ENCODE data around the gene CYP3A7. TPM values are rescaled to one million over a fixed set of nuclear protein-coding genes. Genes with fewer than 3 reads are reported as not detected.

Gene CYP3A7
- total and polyA plus RNA-seq, 2 of the 4 experiments (the other 2 are of a cell fraction), result not detected

GRCh38 chr7:99731638-99732374 is 3.2 kb downstream of the CYP3A7 start:
- TF ChIP-seq BHLHE40 (IDR thresholded peaks at IDR 0.05; ENCODE audit: low read depth, low read length) (no peak), POLR2A (IDR thresholded peaks at IDR 0.05; ENCODE audit: low read depth, low read length) (no peak), MAZ (IDR thresholded peaks at IDR 0.05; ENCODE audit: borderline replicate concordance, low read depth, low read length) (no peak), MAFK (IDR thresholded peaks at IDR 0.05; ENCODE audit: low read depth, low read length) (no peak), SMC3 (IDR thresholded peaks at IDR 0.05; ENCODE audit: low read depth, low read length) (no peak), CEBPB (IDR thresholded peaks at IDR 0.05; ENCODE audit: low read depth, low read length) (no peak), NFE2L2 (IDR thresholded peaks at IDR 0.05; ENCODE audit: low read depth, low read length) (no peak), CTCF (conservative IDR thresholded peaks at IDR 0.05; ENCODE audit: low read depth, low read length) (no peak), FOS (IDR thresholded peaks at IDR 0.05; ENCODE audit: low read depth, low read length) (no peak), ELK1 (IDR thresholded peaks at IDR 0.05; ENCODE audit: borderline replicate concordance, low read depth, low read length) (no peak), RFX5 (IDR thresholded peaks at IDR 0.05; ENCODE audit: low read depth, low read length) (no peak), RAD21 (IDR thresholded peaks at IDR 0.05; ENCODE audit: low read length) (no peak), USF2 (IDR thresholded peaks at IDR 0.05; ENCODE audit: low read depth, low read length) (no peak)
- H3K4ac ChIP-seq (ENCODE audit: low read depth, low read length), result no peak overlapping the region
- H3K9me3 ChIP-seq (ENCODE audit: control insufficient read depth, insufficient read depth, low read length), result no peaks in the 10 kb centered on the region
- no peaks in the 10 kb centered on the region for H3K36me3 ChIP-seq (ENCODE audit: control insufficient read depth, insufficient read depth, low read length)
- POLR2A ChIA-PET (ENCODE audit: unreplicated experiment), result no interaction called here
- H4K5ac ChIP-seq (ENCODE audit: low read depth, low read length), result no peak overlapping the region
- H3K27me3 ChIP-seq (ENCODE audit: control insufficient read depth, insufficient read depth, low read length), result peaks cover 2% of the 10 kb centered on the region
- H4K20me1 ChIP-seq (ENCODE audit: insufficient read depth, low read length), result no peaks in the 10 kb centered on the region
- no peak overlapping the region for H3K4me2 ChIP-seq (ENCODE audit: low read depth, low read length)
- H3K4me3 ChIP-seq (ENCODE audit: insufficient read depth, low read depth, low read length), result no peak overlapping the region
- H3K23ac ChIP-seq (ENCODE audit: low read depth, low read length), result no peak overlapping the region
- no peak overlapping the region for H2AK9ac ChIP-seq (replicated peaks; ENCODE audit: low read depth, low read length, poor library complexity)
- no peak overlapping the region for H4K91ac ChIP-seq (ENCODE audit: insufficient read depth, low read depth, low read length)
- ATAC-seq (ENCODE audit: low read depth), result no peak
- no peak overlapping the region for H2BK20ac ChIP-seq (ENCODE audit: low read depth, low read length)
- no peak overlapping the region for H2BK5ac ChIP-seq (ENCODE audit: low read depth, low read length, poor library complexity, severe bottlenecking)
- CTCF ChIA-PET, result no interaction called here
- H2AK5ac ChIP-seq (ENCODE audit: low read depth, low read length), result no peak overlapping the region
- H4K8ac ChIP-seq (ENCODE audit: low read depth in 2 of 2, low read length in 2 of 2), result no peak overlapping the region
- H3K56ac ChIP-seq (ENCODE audit: extremely low read depth, insufficient read depth, low read length), result no peak overlapping the region
- no peak overlapping the region for H2BK120ac ChIP-seq (ENCODE audit: low read depth, low read length)
- dilution Hi-C loops (cut with HindIII; ENCODE audit: low sequenced_read_pairs, unreplicated experiment) (no loop called here), in situ Hi-C loops (cut with MboI; ENCODE audit: low sequenced_read_pairs) (no loop called here), intact Hi-C loops (cut with micrococcal nuclease) (no loop called here)
- H3K18ac ChIP-seq (ENCODE audit: low read depth, low read length), result no peak overlapping the region
- no peak overlapping the region for H2BK15ac ChIP-seq (ENCODE audit: low read depth, low read length)
- no peak overlapping the region for H3K9ac ChIP-seq (ENCODE audit: low read depth, low read length)
- BruUV-seq (replicated peaks), result no TSS peak
- no peak overlapping the region for H3K14ac ChIP-seq (replicated peaks; ENCODE audit: low read depth, low read length)
- WGBS, 2 experiments (ENCODE audit: extremely low coverage in 2 of 2, insufficient read length in 1 of 2), result no CpG with 5 or more reads among the region's 4 CpGs
- DNase-seq, result no peak
- H3K4me1 ChIP-seq (ENCODE audit: control insufficient read depth, insufficient read depth, low read length), result no peaks in the 10 kb centered on the region
- H3K9me1 ChIP-seq (ENCODE audit: insufficient read depth, low read length), result no peaks in the 10 kb centered on the region
- no peak overlapping the region for H2AFZ ChIP-seq (replicated peaks; ENCODE audit: low read length, poor library complexity)
- no peak overlapping the region for H3K27ac ChIP-seq (ENCODE audit: insufficient read depth, low read length)
- H3K79me1 ChIP-seq (ENCODE audit: low read depth in 1 of 2, low read length in 2 of 2), result no peaks in the 10 kb centered on the region

All from IMR-90 (cell line).